Mucosa of rectum (tissue), 2 donors: Measurements from ENCODE around the gene SSX1.
"Not testable (repeated sequence)": the region's sequence is repeated elsewhere in the genome, so short reads cannot be mapped to it uniquely, and the experiment has no call there.

ENCODE experiments used
- H3K27ac ChIP-seq, 2 donors: one replicate each; pipeline ENCODE4 v1.7.0; 2013; ENCODE audit warnings: inconsistent platforms in 2 of 2, low read depth in 2 of 2, low read length in 2 of 2
- H3K27me3 ChIP-seq, 2 donors: one replicate each; pipeline ENCODE4 v1.7.0; 2013; ENCODE audit warnings: low read length in 2 of 2; ENCODE audit not compliant: control insufficient read depth in 2 of 2, insufficient read depth in 2 of 2
- H3K36me3 ChIP-seq, 2 donors: one replicate each; pipeline ENCODE4 v1.7.0; 2013; ENCODE audit warnings: low read length in 2 of 2; ENCODE audit not compliant: control insufficient read depth in 2 of 2, insufficient read depth in 2 of 2
- H3K4me1 ChIP-seq, 2 donors: one replicate each; pipeline ENCODE4 v1.7.0; 2013; ENCODE audit warnings: low read length in 2 of 2, mild to moderate bottlenecking in 1 of 2; ENCODE audit not compliant: control insufficient read depth in 2 of 2, insufficient read depth in 2 of 2
- H3K4me3 ChIP-seq, 2 donors: one replicate each; pipeline ENCODE4 v1.7.0; 2013; ENCODE audit warnings: low read length in 2 of 2
- H3K9ac ChIP-seq, 2 donors: one replicate each; pipeline ENCODE4 v1.7.0; 2013; ENCODE audit warnings: low read length in 2 of 2, low read depth in 1 of 2, mild to moderate bottlenecking in 1 of 2
- H3K9me3 ChIP-seq, 2 donors: one replicate each; pipeline ENCODE4 v1.7.0; 2013; ENCODE audit warnings: low read length in 2 of 2; ENCODE audit not compliant: control insufficient read depth in 2 of 2
- donor health status: healthy.
- donor health status: Normal muscosa, but diverticular disease.

Gene SSX1, protein sequence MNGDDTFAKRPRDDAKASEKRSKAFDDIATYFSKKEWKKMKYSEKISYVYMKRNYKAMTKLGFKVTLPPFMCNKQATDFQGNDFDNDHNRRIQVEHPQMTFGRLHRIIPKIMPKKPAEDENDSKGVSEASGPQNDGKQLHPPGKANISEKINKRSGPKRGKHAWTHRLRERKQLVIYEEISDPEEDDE

DNA sequence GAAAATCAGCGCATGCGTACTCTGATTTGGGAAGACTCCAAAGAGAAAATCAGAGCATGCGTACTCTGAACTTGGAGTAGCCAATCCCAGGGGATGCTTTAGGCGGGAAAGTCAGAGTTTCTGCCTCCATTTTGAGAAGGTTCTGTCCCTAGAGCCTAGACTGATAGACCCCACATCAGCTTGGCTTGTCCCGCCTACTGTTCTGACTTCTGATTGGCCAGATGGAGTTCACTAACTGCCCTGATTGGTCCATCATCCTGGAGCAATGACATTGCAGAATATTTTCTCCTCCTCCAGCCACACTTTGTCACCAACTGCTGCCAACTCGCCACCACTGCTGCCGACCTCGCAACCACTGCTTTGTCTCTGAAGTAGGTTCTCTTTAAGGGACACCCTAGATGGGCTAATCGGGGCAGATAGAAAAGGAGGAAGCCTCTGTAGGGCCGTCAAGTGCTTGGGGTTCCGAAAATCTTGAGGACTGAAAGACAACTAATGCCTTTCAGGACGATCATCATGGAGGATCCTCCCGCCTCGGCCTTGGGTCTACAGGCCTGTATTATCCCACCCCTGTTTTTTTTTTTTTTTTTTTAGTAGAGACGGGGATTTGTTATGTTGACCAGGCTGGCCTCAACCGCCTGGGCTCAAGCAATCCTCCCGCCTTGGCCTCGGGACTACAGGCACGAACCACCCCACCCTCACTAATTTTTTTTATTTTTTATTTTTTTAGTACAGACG lies at the start of gene SSX1:
Gene SSX1 (plus strand): TSS at position 331 of the 735 bp plus-strand sequence. CDS start 1,850 bp downstream, outside the sequence.
- H3K9me3 ChIP-seq, H3K9ac ChIP-seq, H3K27me3 ChIP-seq, H3K36me3 ChIP-seq, H3K4me3 ChIP-seq, H3K27ac ChIP-seq, H3K4me1 ChIP-seq: not testable (repeated sequence)

DNA sequence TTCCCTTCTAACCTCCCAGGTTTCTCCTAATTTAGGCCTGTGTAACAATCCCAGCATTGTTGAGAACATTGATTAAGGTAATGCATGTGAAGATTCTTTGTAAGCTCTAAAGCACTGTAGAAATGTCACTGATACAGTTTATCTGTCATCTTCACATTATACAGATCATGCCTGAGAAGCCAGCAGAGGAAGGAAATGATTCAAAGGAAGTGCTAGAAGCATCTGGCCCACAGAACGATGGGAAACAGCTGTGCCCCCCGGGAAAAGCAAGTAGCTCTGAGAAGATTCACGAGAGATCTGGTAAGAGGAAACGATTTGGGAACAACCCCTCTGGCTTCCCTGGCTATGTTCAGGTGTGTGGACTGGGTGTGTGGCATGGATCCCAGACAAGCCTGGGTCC lies 40.9 kb upstream of the SSX1 start:
- H3K27ac ChIP-seq, H3K4me3 ChIP-seq, H3K27me3 ChIP-seq, H3K9me3 ChIP-seq, H3K4me1 ChIP-seq, H3K9ac ChIP-seq, H3K36me3 ChIP-seq: not testable (repeated sequence)

GRCh38 chrX:48224196-48224595 lies 31.0 kb upstream of the SSX1 start:
- not testable (repeated sequence) for H3K4me1 ChIP-seq, H3K36me3 ChIP-seq, H3K27ac ChIP-seq, H3K4me3 ChIP-seq, H3K27me3 ChIP-seq, H3K9ac ChIP-seq, H3K9me3 ChIP-seq

GRCh38 chrX:48252945-48253344 lies 2.2 kb upstream of the SSX1 start:
- not testable (repeated sequence) for H3K27me3 ChIP-seq, H3K9me3 ChIP-seq, H3K36me3 ChIP-seq, H3K4me3 ChIP-seq, H3K4me1 ChIP-seq, H3K9ac ChIP-seq, H3K27ac ChIP-seq

DNA sequence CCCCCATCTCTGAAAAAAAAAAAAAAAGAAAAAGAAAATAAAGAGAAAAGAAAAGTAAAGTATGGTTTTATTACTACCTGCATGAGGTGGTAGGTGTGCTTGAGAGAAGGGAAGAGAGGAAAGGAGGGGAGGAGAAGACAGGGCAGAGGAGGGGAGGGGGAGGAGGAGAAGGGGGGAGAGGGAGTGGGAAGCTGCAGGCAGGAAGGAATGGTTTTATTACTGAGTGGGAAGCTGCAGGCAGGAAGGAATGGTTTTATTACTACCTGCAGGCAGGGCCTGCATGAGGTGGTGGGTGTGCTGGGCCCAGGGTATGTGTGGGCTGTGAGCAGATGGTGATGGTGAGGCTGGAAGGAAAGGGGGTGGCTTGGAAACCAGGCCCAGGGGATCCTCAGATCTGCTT lies 19.2 kb downstream of the SSX1 start:
- not testable (repeated sequence) for H3K27me3 ChIP-seq, H3K27ac ChIP-seq, H3K9ac ChIP-seq, H3K9me3 ChIP-seq, H3K36me3 ChIP-seq, H3K4me1 ChIP-seq, H3K4me3 ChIP-seq

- H3K27ac ChIP-seq: no peak overlapping the region
- no peaks in the 10 kb centered on the region for H3K36me3 ChIP-seq
- no peaks in the 10 kb centered on the region for H3K4me1 ChIP-seq
- H3K9ac ChIP-seq: no peak overlapping the region
- no peak overlapping the region for H3K4me3 ChIP-seq
- no peaks in the 10 kb centered on the region for H3K9me3 ChIP-seq
- no peaks in the 10 kb centered on the region for H3K27me3 ChIP-seq
Measured at GRCh38 chrX:48278958-48279357, 23.8 kb downstream of the SSX1 start.

- H3K9me3 ChIP-seq, H3K9ac ChIP-seq, H3K4me1 ChIP-seq, H3K4me3 ChIP-seq, H3K27me3 ChIP-seq, H3K36me3 ChIP-seq, H3K27ac ChIP-seq: not testable (repeated sequence)
Measured at GRCh38 chrX:48280729-48281128, 25.5 kb downstream of the SSX1 start.

- Histone ChIP-seq H3K27ac (no peak overlapping the region), H3K9ac (no peak overlapping the region), H3K36me3 (no peaks in the 10 kb centered on the region), H3K9me3 (no peaks in the 10 kb centered on the region), H3K27me3 (no peaks in the 10 kb centered on the region), H3K4me3 (no peak overlapping the region), H3K4me1 (no peaks in the 10 kb centered on the region)
Measured at GRCh38 chrX:48306175-48306574, 51.0 kb downstream of the SSX1 start.

- not testable (repeated sequence) for H3K9me3 ChIP-seq, H3K27me3 ChIP-seq, H3K36me3 ChIP-seq, H3K9ac ChIP-seq, H3K27ac ChIP-seq, H3K4me1 ChIP-seq, H3K4me3 ChIP-seq
Measured at GRCh38 chrX:48313996-48314395, 58.8 kb downstream of the SSX1 start.
